BJ (cell line): ENCODE data around the gene MSH5. TPM values are rescaled to one million over a fixed set of nuclear protein-coding genes. Genes with fewer than 3 reads are reported as not detected.
A peak's percentile ranks its signal among the peaks of the same experiment; 100 is the strongest.

Source experiments
- CTCF ChIA-PET: fragments of 350-600 bp; formaldehyde crosslinking; extraction: SDS; loops from one replicate; lab custom pipeline; 2021; ENCODE audit warnings: antibody characterized with exemption, inconsistent platforms; lab: Yijun Ruan, JAX
- POLR2A ChIA-PET: fragments of 300-600 bp; sonication (Branson Sonifier 250); formaldehyde crosslinking; extraction: SDS; loops from one replicate; lab custom pipeline; 2021; ENCODE audit warnings: antibody characterized with exemption; lab: Charles Lee
- DNase-seq: peaks from one replicate; pipeline ENCODE4 v3.0.0-alpha.2; 2011; ENCODE audit warnings: low read depth
- H3K27me3 ChIP-seq: 2 replicates; pipeline ENCODE4 v1.6.0; 2011; ENCODE audit warnings: low read length; ENCODE audit not compliant: control insufficient read depth, insufficient read depth
- H3K36me3 ChIP-seq: 2 replicates; pipeline ENCODE4 v1.5.1; 2011; ENCODE audit warnings: low read length; ENCODE audit not compliant: control insufficient read depth, insufficient read depth
- H3K4me3 ChIP-seq: 2 replicates; pipeline ENCODE4 v1.5.1; 2011; ENCODE audit warnings: low read depth, mild to moderate bottlenecking, control low read depth, low read length
- CTCF ChIP-seq: IDR thresholded peaks from 2 replicates; pipeline ENCODE4 v1.5.1; 2011; ENCODE audit warnings: low read depth, mild to moderate bottlenecking, control low read depth, inconsistent platforms, low read length, moderate library complexity; ENCODE audit not compliant: insufficient read depth
- polyA plus RNA-seq: library from polyadenylated mRNA; depleted of rRNA; stranded (reverse); fragments of >200 nt; gene quantifications from 2 replicates; pipeline ENCODE4 v1.2.3, GENCODE V29; 2011

MSH5 gene
- polyA plus RNA-seq, 1 experiment: 10.7 TPM

- no peak for DNase-seq
- TF ChIP-seq CTCF: no peak
- Histone ChIP-seq H3K36me3 (peaks cover 1% of the 10 kb centered on the region; the same call in 1 of the 2 replicates), H3K27me3 (no peaks in the 10 kb centered on the region), H3K4me3 (peak overlapping the region; percentile 62)
- CTCF ChIA-PET: interaction anchor here (1.1 to 1.9 kb wide), 2 partner anchors 12 to 188 kb away, joined by 3 to 4 read pairs; no protein-coding TSS in a partner anchor
- POLR2A ChIA-PET: interaction anchor here (0.7 kb wide), 1 partner anchor 61 kb away, joined by 4 read pairs; no protein-coding TSS in a partner anchor
These were observed 38.0 kb upstream of the MSH5 start for GRCh38 chr6:31701666-31702404.

GRCh38 chr6:31702405-31702818 lies 37.4 kb upstream of the MSH5 start:
- POLR2A ChIA-PET: interaction anchor here (0.7 kb wide), 1 partner anchor 62 kb away, joined by 4 read pairs; no protein-coding TSS in a partner anchor
- no peak for DNase-seq
- H3K4me3 ChIP-seq: peak overlapping the region; percentile 62
- H3K36me3 ChIP-seq: peaks cover 1% of the 10 kb centered on the region; the same call in 1 of the 2 replicates
- CTCF ChIA-PET: interaction anchor here (1.1 to 1.9 kb wide), 2 partner anchors 13 to 187 kb away, joined by 3 to 4 read pairs; no protein-coding TSS in a partner anchor
- H3K27me3 ChIP-seq: no peaks in the 10 kb centered on the region
- TF ChIP-seq CTCF: no peak

- ChIA-PET POLR2A (interaction anchor here (0.7 kb wide), 1 partner anchor 62 kb away, joined by 4 read pairs; no protein-coding TSS in a partner anchor), CTCF (interaction anchor here (0.5 to 1.9 kb wide), 6 partner anchors 8 to 186 kb away, joined by 3 to 4 read pairs (median 3); partner anchors contain the start of gene LY6G5C)
- TF ChIP-seq CTCF: peak; percentile 6; the same call in 1 of the 2 replicates
- H3K27me3 ChIP-seq: no peaks in the 10 kb centered on the region
- H3K4me3 ChIP-seq: peak within 1 kb of the TSS; percentile 62
- H3K36me3 ChIP-seq: peaks cover 1% of the 10 kb centered on the region; the same call in 1 of the 2 replicates
- peak; percentile 93 for DNase-seq
These were observed 36.7 kb upstream of the MSH5 start, which contains the start of gene ABHD16A for GRCh38 chr6:31702819-31703716. ABHD16A (minus strand) TSS chr6:31703324; CDS start chr6:31703281, 43 bp downstream.

GRCh38 chr6:31705931-31706330 lies 33.9 kb upstream of the MSH5 start:
- Histone ChIP-seq H3K36me3 (no peaks in the 10 kb centered on the region), H3K27me3 (no peaks in the 10 kb centered on the region), H3K4me3 (no peak overlapping the region)
- no peak for DNase-seq
- ChIA-PET CTCF (interaction anchor here (1.2 kb wide), 1 partner anchor 67 kb away, joined by 3 read pairs; no protein-coding TSS in a partner anchor), POLR2A (no interaction called here)
- no peak for TF ChIP-seq CTCF
